ENCODE data around the gene FRMD5.

The FRMD5 gene

DNA sequence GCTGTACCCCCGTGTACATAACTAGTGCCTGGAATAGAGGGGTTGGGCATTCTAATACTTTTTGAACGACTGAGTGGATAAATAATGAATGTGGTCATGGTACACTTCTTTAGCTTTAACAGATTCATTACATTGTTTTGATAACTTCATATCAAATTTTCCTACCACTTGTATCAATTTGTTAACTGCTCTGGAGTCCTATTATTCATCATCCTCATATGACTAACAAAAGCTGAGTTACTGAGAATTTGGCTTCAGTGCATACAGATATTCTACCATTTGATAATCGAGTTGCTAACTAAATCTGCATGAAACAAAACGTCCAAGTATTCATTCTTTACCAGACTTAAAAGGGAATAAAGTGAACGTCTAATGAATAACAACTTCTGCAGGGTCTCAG, 31.7 kb downstream of the FRMD5 start:
- Histone ChIP-seq H3K9me3 (ENCODE audit: insufficient read depth, low read length) (no peaks in the 10 kb centered on the region), H3K9ac (ENCODE audit: low read length) (no peak overlapping the region), H3F3A (ENCODE audit: insufficient read depth) (no peaks in the 10 kb centered on the region), H3K4me2 (ENCODE audit: low read depth, low read length, poor library complexity, severe bottlenecking) (no peak overlapping the region), H3K9me2 (replicated peaks; ENCODE audit: insufficient read depth, low read length) (no peaks in the 10 kb centered on the region), H3K79me2 (ENCODE audit: insufficient read depth, low read length) (no peaks in the 10 kb centered on the region), H2AFZ (ENCODE audit: low read depth, low read length, severe bottlenecking) (no peak overlapping the region), H4K20me1 (ENCODE audit: low read depth, low read length) (no peaks in the 10 kb centered on the region), H3K4me3 (ENCODE audit: insufficient read depth, low read length, poor library complexity, severe bottlenecking) (no peak overlapping the region), H3K36me3 (ENCODE audit: low read length) (no peaks in the 10 kb centered on the region), H3K27ac (ENCODE audit: low read depth, low read length) (no peak overlapping the region), H3K27me3 (ENCODE audit: low read length) (no peaks in the 10 kb centered on the region)
- TF ChIP-seq EZH2phosphoT487 (conservative IDR thresholded peaks at IDR 0.05; ENCODE audit: low read length) = no peak
- TF ChIP-seq, protein P1, sequence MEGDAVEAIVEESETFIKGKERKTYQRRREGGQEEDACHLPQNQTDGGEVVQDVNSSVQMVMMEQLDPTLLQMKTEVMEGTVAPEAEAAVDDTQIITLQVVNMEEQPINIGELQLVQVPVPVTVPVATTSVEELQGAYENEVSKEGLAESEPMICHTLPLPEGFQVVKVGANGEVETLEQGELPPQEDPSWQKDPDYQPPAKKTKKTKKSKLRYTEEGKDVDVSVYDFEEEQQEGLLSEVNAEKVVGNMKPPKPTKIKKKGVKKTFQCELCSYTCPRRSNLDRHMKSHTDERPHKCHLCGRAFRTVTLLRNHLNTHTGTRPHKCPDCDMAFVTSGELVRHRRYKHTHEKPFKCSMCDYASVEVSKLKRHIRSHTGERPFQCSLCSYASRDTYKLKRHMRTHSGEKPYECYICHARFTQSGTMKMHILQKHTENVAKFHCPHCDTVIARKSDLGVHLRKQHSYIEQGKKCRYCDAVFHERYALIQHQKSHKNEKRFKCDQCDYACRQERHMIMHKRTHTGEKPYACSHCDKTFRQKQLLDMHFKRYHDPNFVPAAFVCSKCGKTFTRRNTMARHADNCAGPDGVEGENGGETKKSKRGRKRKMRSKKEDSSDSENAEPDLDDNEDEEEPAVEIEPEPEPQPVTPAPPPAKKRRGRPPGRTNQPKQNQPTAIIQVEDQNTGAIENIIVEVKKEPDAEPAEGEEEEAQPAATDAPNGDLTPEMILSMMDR (IDR thresholded peaks at IDR 0.05; ENCODE audit: insufficient read depth, low read length, poor library complexity, severe bottlenecking) = no peak

DNA sequence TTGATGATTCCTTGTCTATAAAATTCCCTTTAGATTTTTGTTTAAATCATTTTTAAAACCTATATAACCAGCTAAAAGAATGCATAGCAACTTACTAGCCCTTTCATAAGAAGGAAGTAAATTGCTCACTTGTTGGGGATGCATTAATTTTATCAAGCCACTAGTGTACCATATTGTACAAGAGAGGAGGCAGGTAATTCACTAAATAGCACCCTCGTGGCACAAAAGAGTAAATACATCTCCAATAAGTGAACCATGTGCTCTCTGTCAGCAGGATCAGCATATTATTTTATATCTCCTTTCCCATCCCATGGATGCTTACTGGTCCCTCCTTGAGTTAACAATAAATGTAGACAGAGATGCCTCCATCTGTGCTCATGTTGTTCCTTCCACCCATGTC, 34.3 kb downstream of the FRMD5 start:
- H4K20me1 ChIP-seq (ENCODE audit: low read depth, low read length) = no peaks in the 10 kb centered on the region
- no peaks in the 10 kb centered on the region for H3K9me3 ChIP-seq (ENCODE audit: insufficient read depth, low read length)
- no peaks in the 10 kb centered on the region for H3K27me3 ChIP-seq (ENCODE audit: low read length)
- H3K9me2 ChIP-seq (replicated peaks; ENCODE audit: insufficient read depth, low read length) = no peaks in the 10 kb centered on the region
- no peak overlapping the region for H3K4me2 ChIP-seq (ENCODE audit: low read depth, low read length, poor library complexity, severe bottlenecking)
- H3F3A ChIP-seq (ENCODE audit: insufficient read depth) = no peaks in the 10 kb centered on the region
- no peak overlapping the region for H3K9ac ChIP-seq (ENCODE audit: low read length)
- H3K27ac ChIP-seq (ENCODE audit: low read depth, low read length) = no peak overlapping the region
- H2AFZ ChIP-seq (ENCODE audit: low read depth, low read length, severe bottlenecking) = no peak overlapping the region
- H3K4me3 ChIP-seq (ENCODE audit: insufficient read depth, low read length, poor library complexity, severe bottlenecking) = no peak overlapping the region
- H3K36me3 ChIP-seq (ENCODE audit: low read length) = no peaks in the 10 kb centered on the region
- TF ChIP-seq, protein P1 (IDR thresholded peaks at IDR 0.05; ENCODE audit: insufficient read depth, low read length, poor library complexity, severe bottlenecking) = no peak
- no peak for TF ChIP-seq EZH2phosphoT487 (conservative IDR thresholded peaks at IDR 0.05; ENCODE audit: low read length)
- no peaks in the 10 kb centered on the region for H3K79me2 ChIP-seq (ENCODE audit: insufficient read depth, low read length)

DNA sequence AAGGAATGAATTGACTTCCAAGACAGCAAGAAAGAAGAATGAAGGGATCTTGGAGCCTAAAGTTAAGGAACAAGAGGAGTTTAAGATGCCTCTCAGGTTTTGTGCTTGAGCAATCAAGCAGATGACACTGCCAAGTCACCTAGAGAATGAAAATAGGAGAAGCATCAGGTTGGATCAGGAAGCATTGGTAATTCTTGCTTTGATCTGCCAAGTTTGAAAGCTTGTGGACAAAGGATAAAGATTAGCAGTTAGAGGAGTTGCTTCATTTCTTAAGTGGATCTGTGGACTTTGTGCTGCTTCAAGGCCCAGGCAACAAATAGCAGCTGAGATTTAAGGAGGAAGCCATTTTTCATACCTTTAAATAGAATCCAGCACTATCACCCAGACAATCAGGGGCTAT, 35.6 kb downstream of the FRMD5 start:
- H3K4me3 ChIP-seq (ENCODE audit: insufficient read depth, low read length, poor library complexity, severe bottlenecking) = no peak overlapping the region
- no peaks in the 10 kb centered on the region for H3F3A ChIP-seq (ENCODE audit: insufficient read depth)
- no peaks in the 10 kb centered on the region for H3K9me2 ChIP-seq (replicated peaks; ENCODE audit: insufficient read depth, low read length)
- H3K27me3 ChIP-seq (ENCODE audit: low read length) = no peaks in the 10 kb centered on the region
- H3K27ac ChIP-seq (ENCODE audit: low read depth, low read length) = no peak overlapping the region
- no peaks in the 10 kb centered on the region for H3K9me3 ChIP-seq (ENCODE audit: insufficient read depth, low read length)
- no peaks in the 10 kb centered on the region for H3K36me3 ChIP-seq (ENCODE audit: low read length)
- TF ChIP-seq, protein P1 (IDR thresholded peaks at IDR 0.05; ENCODE audit: insufficient read depth, low read length, poor library complexity, severe bottlenecking) = no peak
- no peak for TF ChIP-seq EZH2phosphoT487 (conservative IDR thresholded peaks at IDR 0.05; ENCODE audit: low read length)
- H3K4me2 ChIP-seq (ENCODE audit: low read depth, low read length, poor library complexity, severe bottlenecking) = no peak overlapping the region
- H3K79me2 ChIP-seq (ENCODE audit: insufficient read depth, low read length) = no peaks in the 10 kb centered on the region
- H3K9ac ChIP-seq (ENCODE audit: low read length) = no peak overlapping the region
- H2AFZ ChIP-seq (ENCODE audit: low read depth, low read length, severe bottlenecking) = no peak overlapping the region
- no peaks in the 10 kb centered on the region for H4K20me1 ChIP-seq (ENCODE audit: low read depth, low read length)
